Activated CD4-positive, CD25-positive, alpha-beta regulatory T cell treated with anti-CD3 and anti-CD28 coated beads, Interleukin-2, amount 50 U/mL, for 24 hours (primary cell): ENCODE results near the gene GCC2.
"Not testable (repeated sequence)": the region's sequence is repeated elsewhere in the genome, so short reads cannot be mapped to it uniquely, and the experiment has no call there.

ENCODE experiments used
- ATAC-seq, 2 donors: fragments of 150-1000 bp; cut with Tn5 transposase; one replicate each; pipeline ENCODE4 v1.10.0; 2021; ENCODE audit warnings: mild to moderate bottlenecking in 1 of 2, moderate library complexity in 1 of 2

GCC2 gene, protein sequence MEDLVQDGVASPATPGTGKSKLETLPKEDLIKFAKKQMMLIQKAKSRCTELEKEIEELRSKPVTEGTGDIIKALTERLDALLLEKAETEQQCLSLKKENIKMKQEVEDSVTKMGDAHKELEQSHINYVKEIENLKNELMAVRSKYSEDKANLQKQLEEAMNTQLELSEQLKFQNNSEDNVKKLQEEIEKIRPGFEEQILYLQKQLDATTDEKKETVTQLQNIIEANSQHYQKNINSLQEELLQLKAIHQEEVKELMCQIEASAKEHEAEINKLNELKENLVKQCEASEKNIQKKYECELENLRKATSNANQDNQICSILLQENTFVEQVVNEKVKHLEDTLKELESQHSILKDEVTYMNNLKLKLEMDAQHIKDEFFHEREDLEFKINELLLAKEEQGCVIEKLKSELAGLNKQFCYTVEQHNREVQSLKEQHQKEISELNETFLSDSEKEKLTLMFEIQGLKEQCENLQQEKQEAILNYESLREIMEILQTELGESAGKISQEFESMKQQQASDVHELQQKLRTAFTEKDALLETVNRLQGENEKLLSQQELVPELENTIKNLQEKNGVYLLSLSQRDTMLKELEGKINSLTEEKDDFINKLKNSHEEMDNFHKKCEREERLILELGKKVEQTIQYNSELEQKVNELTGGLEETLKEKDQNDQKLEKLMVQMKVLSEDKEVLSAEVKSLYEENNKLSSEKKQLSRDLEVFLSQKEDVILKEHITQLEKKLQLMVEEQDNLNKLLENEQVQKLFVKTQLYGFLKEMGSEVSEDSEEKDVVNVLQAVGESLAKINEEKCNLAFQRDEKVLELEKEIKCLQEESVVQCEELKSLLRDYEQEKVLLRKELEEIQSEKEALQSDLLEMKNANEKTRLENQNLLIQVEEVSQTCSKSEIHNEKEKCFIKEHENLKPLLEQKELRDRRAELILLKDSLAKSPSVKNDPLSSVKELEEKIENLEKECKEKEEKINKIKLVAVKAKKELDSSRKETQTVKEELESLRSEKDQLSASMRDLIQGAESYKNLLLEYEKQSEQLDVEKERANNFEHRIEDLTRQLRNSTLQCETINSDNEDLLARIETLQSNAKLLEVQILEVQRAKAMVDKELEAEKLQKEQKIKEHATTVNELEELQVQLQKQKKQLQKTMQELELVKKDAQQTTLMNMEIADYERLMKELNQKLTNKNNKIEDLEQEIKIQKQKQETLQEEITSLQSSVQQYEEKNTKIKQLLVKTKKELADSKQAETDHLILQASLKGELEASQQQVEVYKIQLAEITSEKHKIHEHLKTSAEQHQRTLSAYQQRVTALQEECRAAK (N-terminal part only)

DNA sequence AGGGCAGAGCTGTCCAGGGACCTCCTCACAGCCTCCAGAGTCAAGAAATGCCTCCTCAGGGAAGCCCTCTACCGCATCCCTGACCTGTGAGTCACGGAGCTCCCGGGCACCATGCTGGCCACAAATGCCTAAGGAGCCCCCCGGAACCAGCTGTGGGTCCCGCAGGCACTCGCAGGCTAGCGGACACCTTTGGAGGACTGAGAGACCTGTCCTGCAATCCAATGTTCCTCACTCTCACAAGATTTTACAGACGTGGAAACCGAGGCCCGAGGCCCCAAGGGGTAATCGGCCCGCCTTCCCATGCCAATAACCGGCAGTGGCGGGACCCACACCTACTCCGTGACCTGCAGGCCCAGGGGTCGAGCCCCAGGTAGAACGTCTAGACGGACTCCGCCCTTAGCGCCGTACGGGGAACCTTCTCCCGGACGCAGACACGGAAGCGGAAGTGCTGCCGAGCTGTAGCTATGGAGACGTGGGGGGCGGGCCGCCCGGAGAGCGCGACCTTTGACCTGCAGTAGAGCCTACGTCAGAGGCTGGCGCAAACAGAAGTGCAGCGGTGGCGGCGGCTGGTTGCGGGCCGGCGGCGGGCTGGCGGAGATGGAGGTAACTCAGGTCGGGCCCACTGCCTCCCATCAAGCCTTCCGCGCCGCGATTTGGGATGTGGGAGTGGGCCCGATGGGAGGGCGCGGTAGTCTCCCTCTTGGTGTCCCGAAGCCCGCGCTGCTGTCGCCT is at the start of gene GCC2:
TSS of gene GCC2 (plus strand) at position 529 of the 732 bp plus-strand sequence. CDS start at position 598, 69 bp downstream.
- peak; percentile 99 for ATAC-seq

DNA sequence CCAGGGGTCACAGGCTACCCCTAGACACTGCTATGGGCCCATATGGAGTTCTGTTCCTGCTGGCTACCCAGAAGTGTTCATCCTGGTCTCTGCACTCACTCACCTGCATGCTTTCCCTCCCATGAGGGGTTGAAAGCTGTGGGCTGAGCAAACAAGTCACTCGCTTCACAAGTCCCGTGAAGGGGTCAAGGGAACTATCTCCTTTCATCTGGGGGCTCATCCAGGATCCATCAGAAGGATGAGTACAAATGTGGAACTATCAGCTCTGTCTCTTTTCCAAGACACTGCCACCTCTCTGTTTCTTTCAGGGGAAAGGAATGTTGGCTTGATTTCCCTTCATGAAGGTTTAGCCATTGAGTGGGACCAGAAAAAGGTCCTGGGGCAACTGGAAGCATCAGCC is 49.5 kb upstream of the GCC2 start:
- no peak for ATAC-seq

DNA sequence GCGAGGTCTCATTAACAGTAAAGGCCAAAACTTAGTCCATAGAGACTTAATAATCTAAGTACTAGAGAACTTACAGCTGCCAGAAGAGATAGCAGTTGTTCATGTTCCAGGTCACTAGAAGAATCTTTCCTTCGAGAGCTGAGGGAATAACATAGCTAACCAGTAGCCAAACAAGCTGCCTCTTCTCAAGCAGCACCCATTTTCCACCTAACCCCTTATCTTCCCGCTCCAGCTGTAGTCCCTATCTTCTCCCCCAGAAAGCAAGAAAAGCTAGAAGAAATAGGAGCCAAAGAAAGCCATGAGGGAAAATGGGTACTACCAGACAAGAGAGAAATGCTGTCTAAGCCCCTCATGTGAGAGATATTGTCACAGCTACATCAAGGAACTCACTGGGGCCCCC is 47.2 kb upstream of the GCC2 start:
- ATAC-seq: no peak

DNA sequence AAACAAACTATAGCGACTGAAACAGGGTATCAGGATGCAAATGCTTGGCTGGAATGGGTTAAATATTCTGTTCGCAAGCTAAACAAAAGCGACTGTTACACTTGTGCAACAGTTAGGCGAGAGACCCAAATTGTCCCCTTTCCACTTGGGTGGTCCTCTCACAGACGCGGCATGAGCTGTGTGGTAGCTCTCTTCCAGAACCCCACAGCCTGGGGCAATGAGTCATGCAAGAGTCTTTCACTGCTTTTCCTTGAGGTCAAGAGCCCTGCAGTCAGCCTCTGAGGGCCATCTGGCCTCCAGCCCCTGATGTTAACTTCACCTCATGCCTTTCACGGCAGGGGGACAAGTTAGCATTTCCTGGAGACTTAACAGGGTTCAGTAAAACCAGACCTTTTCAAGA is 45.5 kb upstream of the GCC2 start:
- no peak for ATAC-seq

DNA sequence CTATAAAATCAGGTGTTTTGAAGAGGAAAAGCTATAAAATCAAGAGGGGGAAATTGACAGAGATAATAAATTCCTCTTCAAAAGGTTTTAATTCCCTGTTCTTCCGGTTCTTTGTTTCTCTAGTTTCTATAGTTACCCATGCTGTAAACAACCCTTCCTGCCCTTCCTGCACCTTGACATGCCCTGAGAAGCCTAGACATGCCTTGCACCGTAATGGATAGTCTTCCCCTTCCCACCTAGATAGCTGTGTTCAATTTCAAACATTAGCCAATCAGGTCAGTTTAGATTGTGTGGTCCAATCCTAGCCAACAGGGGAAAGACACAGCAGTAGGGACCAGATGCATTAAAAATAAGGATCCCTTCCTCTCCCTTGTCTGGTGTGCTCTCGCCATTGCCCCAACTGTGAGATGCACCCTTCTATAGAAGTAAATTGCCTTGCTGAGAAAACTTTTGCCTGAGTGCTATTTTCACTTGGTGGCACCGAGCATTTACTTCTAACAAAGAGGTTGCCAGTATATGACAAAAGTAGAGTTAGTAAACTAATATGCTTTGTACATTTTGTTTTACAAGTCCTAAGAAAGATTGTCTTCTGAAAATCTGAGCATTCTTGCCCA is 44.1 kb upstream of the GCC2 start:
- ATAC-seq: no peak

DNA sequence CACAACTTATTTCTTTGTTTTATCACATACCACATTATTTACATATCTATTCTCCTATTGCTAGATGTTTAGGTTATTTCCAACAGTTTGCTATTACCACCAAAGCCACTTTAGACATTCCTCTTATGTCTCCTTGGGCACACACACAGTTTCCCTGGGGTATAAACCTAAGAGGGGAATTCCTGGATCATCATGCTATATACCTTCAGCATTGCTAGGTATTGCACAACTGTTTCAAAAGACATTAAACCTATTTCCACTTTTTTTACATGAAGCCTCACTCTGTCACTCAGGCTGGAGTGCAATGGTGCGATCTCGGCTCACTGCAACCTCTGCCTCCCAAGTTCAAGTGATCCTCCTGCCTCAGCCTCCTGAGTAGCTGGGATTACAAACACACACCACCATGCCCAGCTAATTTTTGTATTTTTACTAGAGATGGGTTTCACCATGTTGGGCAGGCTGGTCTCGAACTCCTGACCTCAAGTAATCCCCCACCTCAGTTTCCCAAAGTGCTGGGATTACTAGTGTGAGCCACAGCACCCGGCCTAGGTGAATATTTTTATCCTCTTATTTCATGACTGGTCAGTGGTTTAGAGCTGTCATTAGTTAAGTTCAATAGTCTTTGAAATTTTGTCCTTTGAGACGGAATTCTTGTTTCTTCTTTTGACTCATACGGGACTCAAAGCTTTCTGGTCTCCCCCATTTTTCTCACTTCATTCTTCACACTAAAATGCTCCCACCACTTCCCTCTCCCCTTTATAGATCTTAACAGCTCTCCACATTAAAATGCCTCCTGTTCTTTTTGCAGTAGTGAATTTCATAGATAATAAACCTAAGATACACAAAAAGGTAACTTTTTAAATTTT is 40.9 kb upstream of the GCC2 start:
- ATAC-seq: no peak

DNA sequence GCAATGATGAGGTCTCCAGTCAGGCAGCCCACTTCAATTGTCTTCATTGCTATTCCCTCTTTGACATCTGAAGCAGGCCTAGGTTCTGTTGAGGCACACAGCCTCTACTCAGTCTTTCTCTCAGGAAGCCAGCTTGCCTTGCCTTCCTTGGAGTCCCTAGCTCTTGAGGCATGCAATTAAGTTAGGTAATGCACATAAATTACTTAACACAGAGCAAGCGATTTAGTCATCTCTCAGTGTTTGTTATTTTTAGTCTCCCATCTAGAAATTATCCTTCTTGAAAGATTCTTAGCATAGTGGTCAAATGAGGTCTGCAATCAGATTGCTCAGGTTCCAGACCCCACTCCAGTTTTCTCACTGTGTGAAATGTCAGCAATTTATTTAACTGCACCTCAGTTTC is 39.2 kb upstream of the GCC2 start:
- no peak for ATAC-seq

DNA sequence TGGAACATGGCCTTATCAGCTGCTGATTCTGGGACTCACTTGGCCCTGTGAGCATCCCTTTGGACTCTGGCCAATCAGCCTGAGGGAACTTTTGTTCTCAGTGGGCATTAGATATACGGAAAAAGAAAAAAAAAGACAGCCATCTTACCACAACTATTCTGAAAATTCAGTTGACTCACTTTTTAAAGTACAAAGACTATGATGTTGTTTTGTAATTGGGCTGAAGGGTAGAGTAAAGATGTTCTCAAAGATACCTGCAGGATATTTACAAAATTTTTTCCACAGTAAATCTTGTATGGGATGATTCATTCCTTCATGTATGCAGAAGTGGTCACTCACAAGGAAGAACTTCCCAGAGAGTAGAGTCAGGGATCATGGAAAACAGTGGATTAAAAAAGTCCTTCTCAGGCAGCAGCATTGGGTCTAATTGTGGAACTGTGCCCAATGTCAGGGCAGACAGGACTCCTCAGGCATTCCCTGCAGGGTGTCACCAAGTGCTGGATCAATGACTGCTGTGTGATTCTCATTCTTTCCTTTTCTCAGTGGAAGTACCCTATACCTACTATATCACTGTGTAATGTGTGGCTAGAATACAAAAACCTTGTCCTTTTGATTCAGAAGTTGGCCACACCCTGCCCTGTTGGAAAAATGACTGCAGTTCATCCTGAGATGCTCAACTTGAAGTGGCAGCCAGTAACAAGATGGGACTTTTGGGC is 35.9 kb upstream of the GCC2 start:
- ATAC-seq: no peak

DNA sequence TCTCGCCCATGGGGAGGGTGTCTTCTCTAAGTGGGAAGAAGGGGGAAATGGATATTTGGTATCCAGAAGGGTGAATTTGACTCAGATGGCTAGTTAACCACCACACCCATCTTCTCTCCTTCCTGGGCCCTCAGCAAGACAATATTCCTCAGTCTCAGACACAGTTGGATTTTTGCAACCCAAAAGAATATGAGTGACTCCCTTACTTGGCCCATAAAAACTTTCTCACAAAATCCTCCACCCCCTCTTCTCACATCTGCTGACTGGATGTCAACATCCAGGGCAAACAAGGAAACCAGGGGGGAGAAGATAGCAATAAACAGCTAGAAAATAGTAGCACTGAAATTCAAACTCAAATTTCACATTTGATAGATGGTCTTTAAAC is 35.3 kb upstream of the GCC2 start:
- no peak for ATAC-seq

DNA sequence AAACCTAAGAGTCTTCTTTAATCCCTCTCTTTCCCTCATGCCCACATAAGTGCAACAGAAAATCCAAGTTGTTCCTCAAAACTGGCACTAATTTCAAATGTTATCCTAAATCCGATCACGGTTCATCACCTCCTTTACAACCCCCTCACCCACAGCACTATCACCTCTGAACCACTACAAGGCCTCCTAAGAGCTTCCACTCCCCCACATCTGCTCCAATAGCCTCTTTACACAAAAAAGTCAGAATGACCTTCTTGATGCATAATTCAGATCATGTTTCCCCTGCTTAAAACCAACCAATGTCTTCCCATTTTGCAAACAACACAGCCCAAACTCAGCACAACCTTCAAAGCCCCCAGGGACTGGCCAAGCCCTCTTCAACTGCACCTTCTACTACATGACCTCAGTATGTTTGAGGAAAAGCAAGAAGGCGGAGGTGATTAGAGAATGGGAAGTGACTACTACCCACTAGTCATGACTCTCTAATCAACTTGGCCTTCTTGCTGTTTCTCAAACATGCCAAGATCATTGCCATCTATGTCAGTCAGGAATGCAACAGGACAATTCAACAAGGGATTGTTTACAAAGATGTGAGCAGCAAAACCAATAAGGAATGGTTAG is 34.6 kb upstream of the GCC2 start:
- no peak for ATAC-seq

DNA sequence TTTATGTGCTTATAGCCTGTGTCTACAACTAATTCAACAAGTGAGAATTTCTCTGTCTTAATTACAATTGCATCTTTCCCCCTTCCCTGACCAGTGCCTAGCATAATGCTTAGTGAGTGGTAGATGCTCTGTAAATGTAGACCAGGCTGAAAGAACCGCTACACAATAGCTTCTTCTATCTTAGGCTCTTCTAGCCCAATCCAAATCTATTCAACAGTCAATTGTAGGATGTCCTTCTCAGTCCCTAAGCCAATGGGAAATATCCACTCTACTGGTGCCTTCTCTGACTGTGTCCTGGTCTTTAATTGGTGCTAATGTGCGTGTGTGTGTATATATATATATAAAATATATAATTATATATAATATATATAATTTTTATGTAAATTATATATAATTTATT is 34.1 kb upstream of the GCC2 start:
- ATAC-seq: no peak

DNA sequence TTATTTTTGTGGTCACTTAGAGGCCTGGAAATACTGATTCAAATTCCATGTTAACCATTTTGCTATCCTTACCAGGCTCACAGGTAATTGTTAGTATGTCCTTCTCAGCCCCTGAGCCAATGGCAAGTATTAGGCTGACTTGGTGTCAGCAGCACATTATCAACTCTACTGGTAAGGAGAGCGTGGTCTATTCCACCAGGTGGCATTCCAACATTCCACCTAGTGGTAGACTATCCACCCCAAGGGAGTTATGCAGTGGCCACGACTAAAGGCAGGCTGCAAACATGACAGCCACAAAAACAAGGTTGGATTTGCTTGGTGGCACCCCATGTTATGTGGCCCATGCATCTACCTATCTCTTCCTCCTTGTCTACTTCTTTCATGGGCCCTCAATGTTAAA is 31.8 kb upstream of the GCC2 start:
- ATAC-seq: no peak

DNA sequence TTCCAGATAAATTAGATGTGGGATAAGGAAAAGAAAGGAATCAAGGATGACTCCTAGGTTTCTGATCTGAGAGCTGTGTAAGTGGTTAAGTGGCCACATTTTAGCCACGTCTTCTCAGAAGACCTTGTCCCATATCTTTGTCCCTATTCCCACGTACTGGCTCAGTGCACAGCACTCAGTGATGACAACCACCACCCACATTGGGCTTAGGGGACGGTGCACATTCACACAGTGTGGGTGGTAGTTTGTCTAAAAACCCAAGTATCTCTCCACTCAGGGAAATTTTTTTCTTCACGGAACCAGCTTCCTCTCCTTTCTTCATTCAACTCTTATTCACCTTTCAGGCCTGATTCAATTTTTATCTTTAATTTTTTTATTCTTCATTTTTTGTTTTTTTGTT is 30.6 kb upstream of the GCC2 start:
- ATAC-seq: no peak

DNA sequence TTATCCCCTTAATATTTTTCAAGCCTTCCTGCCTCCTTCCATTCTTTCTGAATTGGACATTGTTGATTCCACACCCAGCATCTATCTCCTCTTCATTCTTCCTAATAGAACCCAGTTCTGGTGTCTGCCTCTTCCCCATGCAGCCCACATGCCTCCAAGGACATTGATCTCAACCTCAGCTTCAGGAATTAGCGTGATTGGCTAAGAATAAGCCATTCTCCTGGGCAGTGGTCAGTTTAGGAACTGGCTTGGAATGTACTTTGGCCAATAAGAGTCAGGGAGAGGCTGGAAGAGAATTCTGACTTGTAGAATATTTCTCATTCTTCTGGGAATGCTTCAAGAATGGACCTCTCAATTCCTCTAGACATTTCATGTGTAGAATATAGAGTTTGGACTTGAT is 25.9 kb upstream of the GCC2 start:
- ATAC-seq: no peak

DNA sequence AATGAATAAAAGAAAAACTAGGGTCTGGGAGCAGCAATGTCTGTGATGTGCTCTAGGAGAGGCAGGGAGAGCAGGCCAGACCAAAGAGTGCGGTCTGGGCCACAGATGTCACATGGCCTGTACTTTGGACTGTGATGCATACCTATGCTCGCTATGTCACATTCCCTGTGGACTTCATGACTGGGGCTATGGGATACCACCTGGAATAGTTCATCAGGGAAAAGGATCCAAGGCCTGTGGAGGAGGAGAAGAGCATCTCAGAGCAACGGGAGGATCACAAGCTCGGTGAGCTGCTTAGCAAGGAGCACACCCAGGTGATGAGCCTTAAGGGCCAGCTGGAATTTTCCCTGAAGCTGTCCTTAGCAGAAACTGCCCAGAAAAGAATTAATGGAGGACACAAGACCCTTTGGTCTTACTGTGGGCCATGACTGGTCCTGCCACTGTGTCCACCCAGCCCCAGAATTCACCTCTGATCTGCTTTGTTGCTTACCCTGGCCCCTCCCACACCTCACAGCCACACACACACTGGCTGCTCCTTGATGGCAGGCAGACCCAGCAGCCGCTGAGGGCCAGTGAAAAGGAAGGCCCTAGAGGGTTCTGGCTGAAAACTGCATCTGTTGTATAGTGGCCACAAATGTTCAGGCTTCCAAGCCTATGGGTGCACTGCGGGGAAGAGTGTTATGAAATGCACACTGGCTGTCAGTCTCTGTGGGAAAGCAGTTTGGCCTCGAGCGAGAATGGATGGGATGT is 25.3 kb upstream of the GCC2 start:
- no peak for ATAC-seq

DNA sequence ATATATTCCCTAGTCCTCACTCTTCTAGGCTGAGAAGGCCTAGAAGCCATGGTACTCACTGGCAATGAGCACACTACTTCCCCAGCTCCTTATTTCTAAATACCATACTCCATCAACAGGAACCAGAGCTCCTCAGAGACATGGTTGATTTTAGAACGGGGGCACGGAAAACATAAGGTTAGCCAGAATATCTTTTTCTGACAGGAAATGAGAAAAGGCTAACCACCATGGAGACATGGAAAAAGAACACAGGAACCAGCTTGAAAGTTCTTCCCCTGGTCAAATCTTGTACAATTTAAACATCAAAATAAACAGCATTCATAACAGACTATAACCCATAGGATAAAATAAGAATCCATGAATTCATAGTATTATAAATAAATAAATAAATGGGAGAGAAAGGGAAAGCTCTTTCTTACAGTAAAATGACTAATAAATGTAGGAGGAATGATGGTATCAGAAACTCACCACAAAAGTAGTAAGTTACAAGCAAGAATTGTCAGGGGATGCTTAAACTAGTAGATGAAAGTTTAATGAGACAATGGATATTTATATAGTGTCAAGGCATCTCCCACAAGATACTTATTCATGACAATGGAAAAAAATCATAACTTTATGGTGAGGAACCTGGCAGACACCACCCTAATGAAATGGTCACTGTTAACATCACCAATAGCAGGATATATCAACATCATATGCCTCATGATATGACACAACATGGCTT is 20.6 kb upstream of the GCC2 start:
- no peak for ATAC-seq

DNA sequence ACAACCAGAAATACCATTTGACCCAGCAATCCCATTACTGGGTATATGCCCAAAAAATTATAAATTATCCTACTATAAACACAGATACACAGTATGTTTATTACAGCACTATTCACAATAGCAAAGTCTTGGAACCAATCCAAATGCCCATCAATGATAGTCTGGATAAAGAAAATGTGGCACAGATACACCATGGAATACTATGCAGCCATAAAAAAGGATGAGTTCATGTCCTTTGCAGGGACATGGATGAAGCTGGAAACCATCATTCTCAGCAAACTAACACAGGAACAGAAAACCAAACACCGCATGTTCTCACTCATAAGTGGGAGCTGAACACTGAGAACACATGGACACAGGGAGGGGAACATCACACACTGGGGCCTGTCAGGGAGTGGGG is 13.4 kb upstream of the GCC2 start:
- not testable (repeated sequence) for ATAC-seq

DNA sequence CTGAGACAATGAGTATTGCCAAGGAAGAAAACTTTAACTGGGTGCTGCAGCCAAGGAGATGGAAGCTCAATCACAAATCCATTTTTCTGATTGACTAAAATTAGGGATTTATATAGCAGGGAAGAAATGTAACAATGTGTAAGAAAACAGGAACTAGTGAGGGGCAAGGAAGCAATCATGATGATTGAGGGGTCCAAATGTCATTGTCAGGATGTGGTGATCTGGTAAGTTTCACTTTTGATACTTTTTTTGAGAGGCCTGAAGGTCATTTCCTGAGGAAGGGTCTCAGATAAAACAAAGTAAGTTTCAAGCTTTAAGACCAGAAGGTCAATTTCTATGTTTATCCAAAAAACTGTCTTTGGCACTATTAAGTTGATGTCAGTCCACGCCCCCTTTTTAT is 12.0 kb upstream of the GCC2 start:
- no peak for ATAC-seq
